Testis (tissue), 2 donors: ENCODE measurements around the gene CAPG.

ENCODE experiments used
- POLR2A ChIP-seq: fragments of 450-650 bp; IDR thresholded peaks from one replicate; pipeline ENCODE4 v1.6.1; 2017; ENCODE audit warnings: antibody characterized with exemption, mild to moderate bottlenecking, moderate library complexity
- TF ChIP-seq, protein P1 (sequence below), 3 experiments: fragments of 450-650 bp in 2 of 3; fragments of 200-600 bp in 1 of 3; sonication (generic) in 1 of 3; IDR thresholded peaks; one replicate each; pipeline ENCODE4 v1.5.1; 2016 to 2019; ENCODE audit warnings: antibody characterized with exemption in 3 of 3, mild to moderate bottlenecking in 2 of 3, moderate library complexity in 1 of 3

DNA sequence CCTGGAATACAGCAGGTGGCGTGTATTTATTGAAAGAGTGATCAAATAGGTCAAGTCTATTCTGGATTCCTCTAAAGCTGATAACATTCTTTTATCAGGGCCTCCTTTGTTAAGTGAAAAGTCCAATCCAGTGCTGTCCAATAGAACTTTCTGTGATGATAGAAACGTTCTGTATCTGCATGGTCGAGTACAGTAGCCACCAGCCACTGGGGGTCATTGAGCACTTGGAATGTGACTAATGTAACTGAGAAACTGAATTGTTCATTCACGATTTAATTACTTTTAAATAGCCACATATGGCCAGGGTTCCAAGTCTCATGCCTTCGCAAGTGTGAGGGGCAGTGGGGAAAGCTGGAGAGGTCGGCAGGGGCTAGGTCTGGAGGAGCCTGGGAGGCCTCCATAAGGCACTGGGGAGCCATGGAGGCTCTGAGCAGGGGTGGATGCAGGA is 28.9 kb upstream of the CAPG start:
- TF ChIP-seq, protein P1, sequence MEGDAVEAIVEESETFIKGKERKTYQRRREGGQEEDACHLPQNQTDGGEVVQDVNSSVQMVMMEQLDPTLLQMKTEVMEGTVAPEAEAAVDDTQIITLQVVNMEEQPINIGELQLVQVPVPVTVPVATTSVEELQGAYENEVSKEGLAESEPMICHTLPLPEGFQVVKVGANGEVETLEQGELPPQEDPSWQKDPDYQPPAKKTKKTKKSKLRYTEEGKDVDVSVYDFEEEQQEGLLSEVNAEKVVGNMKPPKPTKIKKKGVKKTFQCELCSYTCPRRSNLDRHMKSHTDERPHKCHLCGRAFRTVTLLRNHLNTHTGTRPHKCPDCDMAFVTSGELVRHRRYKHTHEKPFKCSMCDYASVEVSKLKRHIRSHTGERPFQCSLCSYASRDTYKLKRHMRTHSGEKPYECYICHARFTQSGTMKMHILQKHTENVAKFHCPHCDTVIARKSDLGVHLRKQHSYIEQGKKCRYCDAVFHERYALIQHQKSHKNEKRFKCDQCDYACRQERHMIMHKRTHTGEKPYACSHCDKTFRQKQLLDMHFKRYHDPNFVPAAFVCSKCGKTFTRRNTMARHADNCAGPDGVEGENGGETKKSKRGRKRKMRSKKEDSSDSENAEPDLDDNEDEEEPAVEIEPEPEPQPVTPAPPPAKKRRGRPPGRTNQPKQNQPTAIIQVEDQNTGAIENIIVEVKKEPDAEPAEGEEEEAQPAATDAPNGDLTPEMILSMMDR (IDR thresholded peaks at IDR 0.05): peak in 1 of 3 experiments; percentile 17
- TF ChIP-seq POLR2A: no peak
